Measurements from ENCODE around the gene LPIN3.

- TF ChIP-seq POLR2A (IDR thresholded peaks at IDR 0.05; ENCODE audit: low read depth, low read length), result no peak
- no peak for TF ChIP-seq CTCF (IDR thresholded peaks at IDR 0.05; ENCODE audit: extremely low read depth in 1 of 2, insufficient read depth in 1 of 2, low read depth in 1 of 2, low read length in 2 of 2)
These were observed 33.6 kb upstream of the LPIN3 start for GRCh38 chr20:41307021-41307420.
